Subcutaneous adipose tissue (tissue), 4 donors: ENCODE data around the gene RTL1. TPM values are rescaled to one million over a fixed set of nuclear protein-coding genes. Genes with fewer than 3 reads are reported as not detected.

ENCODE experiments used
- total RNA-seq, 4 donors: library from RNA; depleted of rRNA; stranded (reverse); fragments of >200 nt; gene quantifications; one replicate each; pipeline ENCODE4 v1.1.0, GENCODE V29; 2016
- TF ChIP-seq, protein P1 (sequence below): fragments of 450-650 bp; IDR thresholded peaks from one replicate; pipeline ENCODE4 v1.5.1; 2016; ENCODE audit warnings: low read depth, mild to moderate bottlenecking, control low read depth, antibody characterized with exemption, moderate library complexity

Gene RTL1
- total RNA-seq, 4 donors from 2014 or later: not detected

DNA sequence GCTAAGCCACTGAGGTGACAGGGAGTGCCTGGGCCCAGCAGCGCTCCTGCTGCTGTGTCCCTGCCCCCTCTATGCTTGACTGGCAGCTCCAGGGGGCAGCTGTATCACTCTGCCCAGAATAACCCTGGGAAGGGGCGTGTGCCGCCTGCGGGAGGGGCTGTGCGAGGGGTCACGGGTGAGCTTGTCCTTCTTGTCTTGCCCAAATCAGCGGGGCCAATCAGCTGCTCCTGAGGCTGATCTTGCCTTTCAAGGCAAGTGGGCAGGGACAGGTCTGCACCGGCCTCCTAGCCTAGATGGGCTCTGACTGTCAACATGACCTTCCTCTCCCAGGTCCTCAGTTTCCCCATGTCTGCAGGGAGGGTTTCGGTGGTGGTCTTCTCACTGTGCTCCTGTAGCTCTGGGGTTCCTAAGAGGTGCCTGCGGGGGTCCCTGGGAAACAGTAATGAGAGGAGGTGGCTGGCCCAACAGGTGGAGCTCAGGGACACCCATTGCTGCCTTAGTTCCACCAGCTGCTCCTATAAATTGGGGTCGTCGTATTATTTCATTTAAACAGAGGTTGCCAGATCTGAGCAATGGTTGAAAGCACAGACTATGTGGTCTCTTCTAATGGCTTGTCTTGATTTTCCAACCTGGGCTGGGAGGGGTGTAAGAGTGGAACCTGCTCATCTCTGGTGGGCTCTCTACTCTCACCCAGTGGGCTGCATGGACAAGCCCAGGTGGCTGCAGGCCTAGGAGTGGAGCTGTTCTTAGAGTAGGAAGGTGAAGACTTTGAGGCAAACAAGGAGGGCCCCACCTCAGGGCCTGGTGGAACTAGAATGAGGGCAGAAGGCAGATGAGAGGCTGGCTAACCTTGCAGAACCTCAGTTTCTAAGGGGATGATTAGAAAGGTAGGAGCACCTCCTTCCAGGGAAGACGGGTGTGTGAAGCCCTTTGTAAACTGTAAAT lies 11.7 kb downstream of the RTL1 start:
- TF ChIP-seq, protein P1, sequence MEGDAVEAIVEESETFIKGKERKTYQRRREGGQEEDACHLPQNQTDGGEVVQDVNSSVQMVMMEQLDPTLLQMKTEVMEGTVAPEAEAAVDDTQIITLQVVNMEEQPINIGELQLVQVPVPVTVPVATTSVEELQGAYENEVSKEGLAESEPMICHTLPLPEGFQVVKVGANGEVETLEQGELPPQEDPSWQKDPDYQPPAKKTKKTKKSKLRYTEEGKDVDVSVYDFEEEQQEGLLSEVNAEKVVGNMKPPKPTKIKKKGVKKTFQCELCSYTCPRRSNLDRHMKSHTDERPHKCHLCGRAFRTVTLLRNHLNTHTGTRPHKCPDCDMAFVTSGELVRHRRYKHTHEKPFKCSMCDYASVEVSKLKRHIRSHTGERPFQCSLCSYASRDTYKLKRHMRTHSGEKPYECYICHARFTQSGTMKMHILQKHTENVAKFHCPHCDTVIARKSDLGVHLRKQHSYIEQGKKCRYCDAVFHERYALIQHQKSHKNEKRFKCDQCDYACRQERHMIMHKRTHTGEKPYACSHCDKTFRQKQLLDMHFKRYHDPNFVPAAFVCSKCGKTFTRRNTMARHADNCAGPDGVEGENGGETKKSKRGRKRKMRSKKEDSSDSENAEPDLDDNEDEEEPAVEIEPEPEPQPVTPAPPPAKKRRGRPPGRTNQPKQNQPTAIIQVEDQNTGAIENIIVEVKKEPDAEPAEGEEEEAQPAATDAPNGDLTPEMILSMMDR: no peak

DNA sequence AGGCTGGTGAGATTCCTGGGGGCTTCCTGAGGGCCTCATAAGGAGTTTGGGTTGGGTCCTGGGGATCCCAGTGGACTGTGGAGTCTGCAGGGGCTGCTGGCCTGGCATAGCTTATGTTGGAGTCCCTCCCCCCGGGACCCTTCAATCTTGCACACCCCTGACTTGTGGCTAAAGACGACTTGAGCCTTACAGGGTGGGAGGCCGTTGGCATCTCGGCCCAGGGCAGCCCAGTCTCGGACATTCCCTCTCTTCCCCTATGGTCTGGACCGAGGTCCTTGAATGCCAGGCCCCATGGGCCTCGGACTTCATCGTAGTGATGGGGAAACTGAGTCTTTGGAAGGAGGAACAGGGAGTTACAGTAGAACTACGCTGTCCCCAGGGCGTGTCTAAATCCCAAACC lies 12.5 kb downstream of the RTL1 start:
- TF ChIP-seq, protein P1: no peak

DNA sequence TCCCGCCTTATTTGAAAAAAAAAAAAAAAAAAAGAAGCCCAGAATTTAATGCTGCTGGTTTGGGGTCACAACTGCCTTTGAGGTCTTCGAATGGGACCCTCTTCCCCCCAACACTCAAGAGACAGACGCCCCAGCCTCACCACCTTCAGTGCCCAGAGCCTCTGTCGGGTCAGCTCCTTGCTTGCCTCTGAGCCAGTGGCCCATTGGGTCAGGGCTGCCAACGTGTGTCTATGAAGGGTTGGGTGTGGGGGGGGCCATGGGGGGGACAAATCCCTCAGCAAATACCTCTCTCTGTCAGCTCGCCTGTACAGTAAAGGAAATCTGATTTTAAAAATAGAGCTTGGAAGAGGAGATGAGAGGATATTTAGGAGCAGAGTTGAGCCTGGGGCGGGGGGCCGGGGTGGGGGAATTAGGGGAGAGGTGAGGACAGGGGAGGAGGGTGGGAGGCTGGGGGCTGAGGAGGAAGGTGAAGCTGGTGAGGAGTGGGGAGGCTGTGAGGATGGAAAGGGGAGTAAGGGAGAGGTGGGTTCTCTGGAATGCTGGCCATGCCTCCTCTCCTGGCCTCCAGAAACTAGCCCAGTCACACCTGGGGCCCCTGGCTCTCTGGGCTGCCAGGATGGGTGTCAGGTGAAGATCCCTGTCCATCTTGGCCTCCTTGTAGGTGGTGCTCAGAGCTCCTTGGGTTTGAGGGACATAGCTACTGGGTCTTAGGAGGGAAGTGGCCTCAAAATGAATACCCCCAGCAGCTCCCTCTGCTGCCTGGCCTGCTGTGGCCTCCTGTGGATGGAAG lies 13.3 kb downstream of the RTL1 start:
- TF ChIP-seq, protein P1: no peak

DNA sequence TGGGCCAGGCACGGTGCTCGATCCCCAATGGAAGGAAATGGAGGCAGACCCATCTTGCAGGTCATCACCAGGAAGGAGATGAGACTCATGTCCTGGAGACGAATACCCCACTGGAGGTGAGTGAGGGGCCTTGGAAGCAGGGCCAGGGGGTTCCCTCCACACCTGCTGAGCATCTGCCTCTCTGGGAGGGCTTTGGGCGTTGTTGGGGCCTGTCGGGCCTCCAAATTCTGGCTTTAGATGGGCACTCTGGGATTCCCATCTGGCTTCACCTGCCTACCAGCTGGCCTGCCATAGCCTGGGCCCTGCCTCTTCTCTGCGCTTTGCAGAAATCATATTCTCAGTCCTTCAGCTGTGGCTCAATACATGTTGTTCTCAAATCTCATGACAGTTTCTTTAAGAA lies 13.9 kb downstream of the RTL1 start:
- TF ChIP-seq, protein P1: no peak

DNA sequence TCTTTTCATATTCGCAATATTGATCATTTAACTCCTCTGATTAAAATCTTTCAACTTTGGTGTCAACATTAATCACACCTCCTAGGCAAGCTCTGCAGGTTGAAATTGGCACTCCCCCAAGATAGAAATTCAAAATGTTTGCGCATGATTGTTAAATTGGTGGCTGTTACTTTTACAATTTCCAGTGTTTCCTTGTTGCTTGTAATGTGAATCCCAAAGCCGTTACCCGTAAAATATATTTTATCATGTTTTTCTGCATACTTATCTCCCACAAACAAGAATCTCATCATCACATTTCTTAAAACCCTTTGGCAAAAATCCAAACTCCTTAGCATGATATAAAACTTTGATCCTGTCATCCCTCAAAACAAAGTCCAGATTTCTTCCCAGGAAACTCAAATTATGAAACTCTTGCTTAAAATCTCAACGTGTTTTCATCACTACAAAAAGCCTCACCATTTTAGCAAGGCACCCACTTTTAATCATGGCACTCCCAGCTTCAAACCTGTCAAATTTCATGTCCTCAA lies 14.7 kb downstream of the RTL1 start:
- TF ChIP-seq, protein P1: no peak

DNA sequence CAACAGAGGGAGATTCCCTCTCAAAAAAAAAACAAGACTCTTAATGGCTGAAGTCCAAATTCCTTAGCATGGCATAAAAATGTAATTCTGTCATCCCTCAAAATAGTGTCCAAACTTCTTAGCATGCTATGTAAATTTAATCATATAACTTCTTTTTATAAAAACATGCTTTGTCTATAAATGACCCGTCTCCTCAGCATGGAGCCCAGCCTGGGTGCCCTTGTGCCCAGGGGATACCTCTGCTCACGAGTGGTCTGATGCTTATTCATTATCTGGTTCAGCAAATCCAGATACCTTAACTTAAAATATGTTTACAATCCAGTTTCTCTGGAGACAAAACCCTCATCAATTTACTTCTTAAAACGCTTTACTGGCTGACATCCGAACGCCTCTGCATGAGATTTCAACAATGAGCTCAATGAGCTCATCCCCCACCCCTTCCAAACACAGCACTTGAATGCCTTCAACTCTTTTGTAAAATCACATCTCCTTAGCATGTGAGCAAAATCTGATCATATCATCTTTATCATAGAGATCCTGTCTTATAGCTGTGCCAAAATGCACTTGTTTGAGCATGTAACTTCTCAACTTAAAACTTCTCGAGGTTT lies 15.7 kb downstream of the RTL1 start:
- TF ChIP-seq, protein P1: no peak
